Ishikawa (cell line): ENCODE measurements around the gene TTPAL.
A peak's percentile ranks its signal among the peaks of the same experiment; 100 is the strongest.

Experiments used
- CEBPB ChIP-seq: IDR thresholded peaks from 2 replicates; pipeline ENCODE4 v1.6.1; 2012
- CREB1 ChIP-seq: IDR thresholded peaks from 2 replicates; pipeline ENCODE4 v1.6.1; 2012; ENCODE audit warnings: low read depth
- EGR1 ChIP-seq: IDR thresholded peaks from 2 replicates; pipeline ENCODE4 v1.6.1; 2012
- EP300 ChIP-seq: IDR thresholded peaks from 2 replicates; pipeline ENCODE4 v1.6.1; 2012; ENCODE audit warnings: borderline replicate concordance
- FOXM1 ChIP-seq: IDR thresholded peaks from 2 replicates; pipeline ENCODE4 v1.6.1; 2012; ENCODE audit warnings: low read depth, borderline replicate concordance
- NFIC ChIP-seq: IDR thresholded peaks from 2 replicates; pipeline ENCODE4 v1.6.1; 2012
- RAD21 ChIP-seq: IDR thresholded peaks from 2 replicates; pipeline ENCODE4 v1.6.1; 2012; ENCODE audit warnings: low read depth
- REST ChIP-seq: IDR thresholded peaks from 2 replicates; pipeline ENCODE4 v1.6.1; 2012; ENCODE audit warnings: low read depth, mild to moderate bottlenecking
- TAF1 ChIP-seq: IDR thresholded peaks from 2 replicates; pipeline ENCODE4 v1.6.1; 2012; ENCODE audit warnings: low read depth, mild to moderate bottlenecking
- TCF12 ChIP-seq: IDR thresholded peaks from 2 replicates; pipeline ENCODE4 v1.6.1; 2012; ENCODE audit warnings: low read depth
- TEAD4 ChIP-seq: IDR thresholded peaks from 2 replicates; pipeline ENCODE4 v1.6.1; 2012
- YY1 ChIP-seq: IDR thresholded peaks from 2 replicates; pipeline ENCODE4 v1.6.1; 2012; ENCODE audit warnings: low read depth
- ZBTB7A ChIP-seq: IDR thresholded peaks from 2 replicates; pipeline ENCODE4 v1.6.1; 2012; ENCODE audit warnings: low read depth
- TF ChIP-seq, protein P1 (sequence below): IDR thresholded peaks from 2 replicates; pipeline ENCODE4 v1.6.1; 2012
- TF ChIP-seq, protein P2 (sequence below): IDR thresholded peaks from 2 replicates; pipeline ENCODE4 v1.6.1; 2012

The TTPAL gene

GRCh38 chr20:44475694-44476560 is at the start of gene TTPAL:
TSS of gene TTPAL (plus strand) at chr20:44475874. CDS start at chr20:44480000, 4,126 bp downstream.
- TF ChIP-seq TCF12 (peak; percentile 51; the same call in 1 of the 2 replicates), CREB1 (peak; percentile 66), NFIC (no peak), FOXM1 (no peak), REST (no peak), EP300 (no peak), EGR1 (peak; percentile 79), TAF1 (peak; percentile 90), YY1 (0 out of 2 replicates have a peak, but pooled peaks have one; percentile 11), RAD21 (no peak), TEAD4 (no peak), ZBTB7A (peak; percentile 90; the same call in 1 of the 2 replicates), CEBPB (no peak)
- TF ChIP-seq, protein P1, sequence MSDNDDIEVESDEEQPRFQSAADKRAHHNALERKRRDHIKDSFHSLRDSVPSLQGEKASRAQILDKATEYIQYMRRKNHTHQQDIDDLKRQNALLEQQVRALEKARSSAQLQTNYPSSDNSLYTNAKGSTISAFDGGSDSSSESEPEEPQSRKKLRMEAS = peak; percentile 89
- TF ChIP-seq, protein P2, sequence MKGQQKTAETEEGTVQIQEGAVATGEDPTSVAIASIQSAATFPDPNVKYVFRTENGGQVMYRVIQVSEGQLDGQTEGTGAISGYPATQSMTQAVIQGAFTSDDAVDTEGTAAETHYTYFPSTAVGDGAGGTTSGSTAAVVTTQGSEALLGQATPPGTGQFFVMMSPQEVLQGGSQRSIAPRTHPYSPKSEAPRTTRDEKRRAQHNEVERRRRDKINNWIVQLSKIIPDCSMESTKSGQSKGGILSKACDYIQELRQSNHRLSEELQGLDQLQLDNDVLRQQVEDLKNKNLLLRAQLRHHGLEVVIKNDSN = no peak

- TF ChIP-seq TAF1 (no peak), EGR1 (no peak), RAD21 (no peak), TCF12 (no peak), YY1 (no peak), REST (no peak), CREB1 (no peak)
- TF ChIP-seq, protein P1 = no peak
- TF ChIP-seq, protein P2 = no peak
These were observed 49.8 kb upstream of the TTPAL start for GRCh38 chr20:44425923-44426322.

GRCh38 chr20:44426879-44427790 is 48.5 kb upstream of the TTPAL start:
- no peak for TF ChIP-seq EGR1
- no peak for TF ChIP-seq CEBPB
- TF ChIP-seq CREB1 = no peak
- TF ChIP-seq YY1 = no peak
- TF ChIP-seq, protein P1 = no peak
- TF ChIP-seq EP300 = no peak
- no peak for TF ChIP-seq NFIC
- TF ChIP-seq TAF1 = no peak
- no peak for TF ChIP-seq FOXM1
- no peak for TF ChIP-seq REST
- TF ChIP-seq, protein P2 = no peak
- TF ChIP-seq RAD21 = no peak
- no peak for TF ChIP-seq TCF12
- no peak for TF ChIP-seq ZBTB7A
- no peak for TF ChIP-seq TEAD4
